GM18499 (cell line): ENCODE measurements around the gene KLHL29.

Source experiments
- ATAC-seq: cut with Tn5 transposase; IDR thresholded peaks from one replicate; pipeline ENCODE4 v1.9.1; 2021; ENCODE audit warnings: moderate number of reproducible peaks; ENCODE audit not compliant: insufficient read depth, unreplicated experiment

Gene KLHL29

GRCh38 chr2:23583467-23583866 is 198.5 kb downstream of the KLHL29 start:
- no peak for ATAC-seq

GRCh38 chr2:23584054-23584745 is 199.2 kb downstream of the KLHL29 start:
- ATAC-seq, result no peak

- no peak for ATAC-seq
Observed at GRCh38 chr2:23585273-23586170, 200.5 kb downstream of the KLHL29 start.

GRCh38 chr2:23586741-23587306 is 201.8 kb downstream of the KLHL29 start:
- ATAC-seq, result no peak

- no peak for ATAC-seq
Observed at GRCh38 chr2:23587341-23587880, 202.4 kb downstream of the KLHL29 start.

- ATAC-seq, result no peak
Observed at GRCh38 chr2:23588106-23588505, 203.1 kb downstream of the KLHL29 start.

- ATAC-seq, result no peak
Observed at GRCh38 chr2:23588508-23589201, 203.7 kb downstream of the KLHL29 start.

GRCh38 chr2:23589220-23589647 is 204.3 kb downstream of the KLHL29 start:
- no peak for ATAC-seq

GRCh38 chr2:23589739-23590138 is 204.8 kb downstream of the KLHL29 start:
- no peak for ATAC-seq

GRCh38 chr2:23590241-23590869 is 205.4 kb downstream of the KLHL29 start:
- no peak for ATAC-seq

GRCh38 chr2:23591111-23591510 is 206.1 kb downstream of the KLHL29 start:
- ATAC-seq, result no peak

- no peak for ATAC-seq
Observed at GRCh38 chr2:23592061-23592685, 207.2 kb downstream of the KLHL29 start.

GRCh38 chr2:23592898-23593751 is 208.1 kb downstream of the KLHL29 start:
- ATAC-seq, result no peak

- no peak for ATAC-seq
Observed at GRCh38 chr2:23593752-23594459, 208.9 kb downstream of the KLHL29 start.

GRCh38 chr2:23594460-23594825 is 209.5 kb downstream of the KLHL29 start:
- ATAC-seq, result no peak

GRCh38 chr2:23595021-23595420 is 210.0 kb downstream of the KLHL29 start:
- no peak for ATAC-seq

- ATAC-seq, result no peak
Observed at GRCh38 chr2:23595601-23596251, 210.7 kb downstream of the KLHL29 start.
